Tibial nerve (tissue), 4 donors: ENCODE results near the gene ACHE. TPM values are rescaled to one million over a fixed set of nuclear protein-coding genes. Genes with fewer than 3 reads are reported as not detected.

Experiments used
- DNase-seq, 2 donors: peaks; one replicate each; pipeline ENCODE4 v3.0.0-alpha.2; 2019; ENCODE audit warnings: low spot score in 2 of 2
- H3K27ac ChIP-seq, 4 donors: fragments of 200-600 bp; sonication (generic) in 3 of 4; one replicate each; pipeline ENCODE4 v1.5.1; 2017 to 2019; ENCODE audit warnings: mild to moderate bottlenecking in 1 of 4
- H3K27me3 ChIP-seq, 2 donors: fragments of 200-600 bp; sonication (generic) in 1 of 2; one replicate each; pipeline versions ENCODE4 v1.5.1 to v1.6.0; 2017 to 2019
- H3K36me3 ChIP-seq, 3 donors: fragments of 200-600 bp; sonication (generic); one replicate each; pipeline ENCODE4 v1.5.1; 2018 to 2019
- H3K4me1 ChIP-seq, 4 donors: fragments of 200-600 bp; sonication (generic) in 3 of 4; one replicate each; pipeline ENCODE4 v1.5.1; 2017 to 2019
- H3K4me3 ChIP-seq, 4 donors: fragments of 200-600 bp; sonication (generic) in 3 of 4; one replicate each; pipeline ENCODE4 v1.5.1; 2017 to 2019; ENCODE audit warnings: mild to moderate bottlenecking in 1 of 4, moderate library complexity in 1 of 4
- H3K9me3 ChIP-seq, 4 donors: fragments of 200-600 bp; sonication (generic) in 3 of 4; one replicate each; pipeline ENCODE4 v1.5.1; 2017 to 2019
- EP300 ChIP-seq, 2 donors: sonication (generic); formaldehyde crosslinking; IDR thresholded peaks; one replicate each; pipeline ENCODE4 v1.6.1; 2017; ENCODE audit warnings: antibody characterized with exemption in 2 of 2, mild to moderate bottlenecking in 1 of 2
- POLR2A ChIP-seq, 2 donors: fragments of 450-650 bp; IDR thresholded peaks; one replicate each; pipeline ENCODE4 v1.6.1; 2017; ENCODE audit warnings: antibody characterized with exemption in 2 of 2, mild to moderate bottlenecking in 2 of 2, moderate library complexity in 2 of 2
- WGBS, 2 donors: methylation state at CpG; one replicate each; pipeline ENCODE4 v1.1.5; 2018; 5-methylcytosine and 5-hydroxymethylcytosine counted together
- total RNA-seq, 4 donors: library from RNA; depleted of rRNA; stranded (reverse); fragments of >200 nt; gene quantifications; one replicate each; pipeline ENCODE4 v1.1.0, GENCODE V29; 2016
- TF ChIP-seq, protein P1 (sequence below), 5 experiments: fragments of 200-600 bp in 3 of 5; fragments of 450-650 bp in 2 of 5; sonication (generic) in 3 of 5; IDR thresholded peaks; one replicate each; pipeline ENCODE4 v1.5.1; 2016 to 2019; ENCODE audit warnings: antibody characterized with exemption in 5 of 5, mild to moderate bottlenecking in 3 of 5, moderate library complexity in 2 of 5

Gene ACHE
- total RNA-seq, 4 donors from 2014 or later, result 3.0 TPM; not detected in 3

GRCh38 chr7:100878013-100878412, 17.7 kb downstream of the ACHE start:
- Histone ChIP-seq H3K27me3 (no peaks in the 10 kb centered on the region), H3K4me3 (no peak overlapping the region), H3K4me1 (peaks cover 0 to 68% (median 26%) of the 10 kb centered on the region in 4 donors), H3K9me3 (no peaks in the 10 kb centered on the region), H3K36me3 (peaks cover 6 to 59% (median 19%) of the 10 kb centered on the region in 3 donors), H3K27ac (no peak overlapping the region)
- no peak for TF ChIP-seq EP300 (IDR thresholded peaks at IDR 0.05)
- TF ChIP-seq, protein P1, sequence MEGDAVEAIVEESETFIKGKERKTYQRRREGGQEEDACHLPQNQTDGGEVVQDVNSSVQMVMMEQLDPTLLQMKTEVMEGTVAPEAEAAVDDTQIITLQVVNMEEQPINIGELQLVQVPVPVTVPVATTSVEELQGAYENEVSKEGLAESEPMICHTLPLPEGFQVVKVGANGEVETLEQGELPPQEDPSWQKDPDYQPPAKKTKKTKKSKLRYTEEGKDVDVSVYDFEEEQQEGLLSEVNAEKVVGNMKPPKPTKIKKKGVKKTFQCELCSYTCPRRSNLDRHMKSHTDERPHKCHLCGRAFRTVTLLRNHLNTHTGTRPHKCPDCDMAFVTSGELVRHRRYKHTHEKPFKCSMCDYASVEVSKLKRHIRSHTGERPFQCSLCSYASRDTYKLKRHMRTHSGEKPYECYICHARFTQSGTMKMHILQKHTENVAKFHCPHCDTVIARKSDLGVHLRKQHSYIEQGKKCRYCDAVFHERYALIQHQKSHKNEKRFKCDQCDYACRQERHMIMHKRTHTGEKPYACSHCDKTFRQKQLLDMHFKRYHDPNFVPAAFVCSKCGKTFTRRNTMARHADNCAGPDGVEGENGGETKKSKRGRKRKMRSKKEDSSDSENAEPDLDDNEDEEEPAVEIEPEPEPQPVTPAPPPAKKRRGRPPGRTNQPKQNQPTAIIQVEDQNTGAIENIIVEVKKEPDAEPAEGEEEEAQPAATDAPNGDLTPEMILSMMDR (IDR thresholded peaks at IDR 0.05), result no peak
- TF ChIP-seq POLR2A (IDR thresholded peaks at IDR 0.05), result no peak
- DNase-seq, result no peak
- WGBS, 2 donors, result 71 to 74% methylated on average over 7 of the region's 7 CpGs

DNA sequence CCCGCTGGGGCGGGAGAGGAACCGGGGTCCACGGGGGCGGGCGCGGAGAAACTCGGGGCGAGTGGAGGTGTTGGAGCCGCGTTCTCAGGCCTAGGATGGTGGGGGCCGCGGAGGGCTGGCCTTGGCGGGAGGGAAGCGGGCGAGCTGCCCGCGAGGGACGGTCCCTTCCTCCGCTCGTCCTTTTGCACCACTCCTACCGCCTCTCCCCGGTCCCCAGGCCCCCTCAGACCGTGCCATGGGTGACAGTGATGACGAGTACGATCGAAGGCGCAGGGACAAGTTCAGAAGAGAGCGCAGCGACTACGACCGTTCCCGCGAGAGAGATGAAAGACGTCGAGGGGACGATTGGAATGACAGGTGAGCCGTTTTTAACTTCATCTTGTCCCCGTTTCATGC, 20.3 kb downstream of the ACHE start:
- H3K36me3 ChIP-seq, result peaks cover 0 to 62% (median 0%) of the 10 kb centered on the region in 3 donors
- TF ChIP-seq POLR2A (IDR thresholded peaks at IDR 0.05) (no peak), EP300 (IDR thresholded peaks at IDR 0.05) (no peak)
- H3K4me3 ChIP-seq, result peak overlapping the region; percentile 85 to 97 (median 94)
- H3K4me1 ChIP-seq, result peaks cover 0 to 58% (median 26%) of the 10 kb centered on the region in 4 donors
- H3K27me3 ChIP-seq, result no peaks in the 10 kb centered on the region
- no peak for DNase-seq
- H3K27ac ChIP-seq, result peak overlapping the region; percentile 84 to 98 (median 95)
- H3K9me3 ChIP-seq, result no peaks in the 10 kb centered on the region
- 0 to 1% methylated on average over 25 to 33 of the region's 39 CpGs for WGBS, 2 donors

- H3K27ac ChIP-seq, result peak within 1 kb of the TSS; percentile 84 to 98 (median 95)
- TF ChIP-seq, protein P1 (IDR thresholded peaks at IDR 0.05), result peak; percentile 39 to 97 (median 54)
- TF ChIP-seq EP300 (IDR thresholded peaks at IDR 0.05) (peak; percentile 93 to 100), POLR2A (IDR thresholded peaks at IDR 0.05) (peak; percentile 94 to 98)
- peak; percentile 98 to 99 for DNase-seq
- no peaks in the 10 kb centered on the region for H3K27me3 ChIP-seq
- WGBS, 2 donors, result 2 to 4% methylated on average over 37 to 74 of the region's 79 CpGs
- peak within 1 kb of the TSS; percentile 85 to 97 (median 94) for H3K4me3 ChIP-seq
- peaks cover 0 to 61% (median 0%) of the 10 kb centered on the region in 3 donors for H3K36me3 ChIP-seq
- H3K4me1 ChIP-seq, result peaks cover 0 to 53% (median 26%) of the 10 kb centered on the region in 4 donors
- H3K9me3 ChIP-seq, result no peaks in the 10 kb centered on the region
Observed at GRCh38 chr7:100874577-100875355, 20.9 kb downstream of the ACHE start, which contains the start of gene SRRT. Gene SRRT (plus strand): TSS chr7:100875103. CDS start chr7:100875591, 488 bp downstream.

DNA sequence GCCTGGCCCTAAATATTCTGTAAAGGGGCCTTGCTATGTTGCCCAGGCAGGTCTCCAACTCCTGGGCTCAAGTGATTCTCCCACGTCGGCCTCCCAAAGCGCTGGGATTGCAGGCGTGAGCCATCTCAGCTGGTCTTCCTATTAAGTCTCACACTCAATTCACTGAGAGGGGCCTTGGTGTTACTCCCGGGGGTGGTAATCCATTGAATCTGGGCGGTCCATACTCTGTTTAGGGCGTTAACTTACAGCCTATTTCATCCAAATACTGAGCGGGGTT, 21.4 kb downstream of the ACHE start:
- TF ChIP-seq EP300 (IDR thresholded peaks at IDR 0.05) (no peak), POLR2A (IDR thresholded peaks at IDR 0.05) (no peak)
- TF ChIP-seq, protein P1 (IDR thresholded peaks at IDR 0.05), result no peak
- DNase-seq, result no peak
- Histone ChIP-seq H3K36me3 (peaks cover 0 to 59% (median 0%) of the 10 kb centered on the region in 3 donors), H3K27me3 (no peaks in the 10 kb centered on the region), H3K4me3 (peak overlapping the region; percentile 49 to 97 (median 88)), H3K27ac (peak overlapping the region; percentile 84 to 98 (median 95)), H3K9me3 (no peaks in the 10 kb centered on the region), H3K4me1 (peaks cover 0 to 54% (median 26%) of the 10 kb centered on the region in 4 donors)
- WGBS, 2 donors, result 47 to 48% methylated on average over 8 of the region's 8 CpGs

DNA sequence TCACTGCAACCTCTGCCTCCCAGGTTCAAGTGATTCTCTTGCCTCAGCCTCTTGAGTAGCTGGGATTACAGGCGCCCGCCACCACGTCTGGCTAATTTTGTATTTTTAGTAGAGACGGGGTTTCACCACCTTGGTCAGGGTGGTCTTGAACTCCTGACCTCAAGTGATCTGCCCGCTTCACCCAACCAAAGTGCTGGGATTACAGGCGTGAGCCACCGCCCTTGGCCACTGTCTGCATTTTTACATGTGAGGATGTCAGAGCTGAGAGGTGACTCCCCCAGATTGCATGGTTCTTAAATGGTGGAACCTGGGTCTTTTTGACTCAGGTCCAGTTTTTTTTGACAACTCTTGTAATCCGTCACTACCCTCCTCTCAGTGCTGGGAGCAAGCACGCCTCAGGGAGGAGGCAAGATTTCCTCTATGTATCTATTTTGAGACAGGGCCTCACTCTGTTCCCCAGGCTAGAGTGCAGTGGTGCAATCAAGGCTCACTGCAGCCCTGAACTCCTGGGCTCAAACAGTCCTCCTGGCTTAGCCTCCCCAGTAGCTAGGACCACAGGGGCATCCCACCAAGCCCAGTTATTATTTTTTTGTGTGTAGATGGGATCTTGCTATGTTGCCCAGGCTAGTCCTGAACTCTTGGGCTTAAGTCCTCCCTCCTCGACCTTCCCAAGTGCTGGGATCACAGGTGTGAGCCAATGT, 21.9 kb downstream of the ACHE start:
- peak overlapping the region in 3 of 4 donors; percentile 49 to 97 (median 85) for H3K4me3 ChIP-seq
- peak overlapping the region in 3 of 4 donors; percentile 95 to 98 (median 95) for H3K27ac ChIP-seq
- TF ChIP-seq, protein P1 (IDR thresholded peaks at IDR 0.05), result no peak
- no peak for TF ChIP-seq EP300 (IDR thresholded peaks at IDR 0.05)
- WGBS, 2 donors, result 88 to 92% methylated on average over 10 of the region's 10 CpGs
- H3K4me1 ChIP-seq, result peaks cover 0 to 54% (median 31%) of the 10 kb centered on the region in 4 donors
- no peak for DNase-seq
- peaks cover 0 to 59% (median 0%) of the 10 kb centered on the region in 3 donors for H3K36me3 ChIP-seq
- no peaks in the 10 kb centered on the region for H3K27me3 ChIP-seq
- no peaks in the 10 kb centered on the region for H3K9me3 ChIP-seq
